HG03064 (cell line): ENCODE measurements around the gene GSN.

Experiments used
- ATAC-seq: cut with Tn5 transposase; IDR thresholded peaks from one replicate; pipeline ENCODE4 v1.9.1; 2021; ENCODE audit warnings: low read depth; ENCODE audit not compliant: unreplicated experiment

The GSN gene

GRCh38 chr9:121267689-121268597 is at the start of gene GSN:
GSN (plus strand) TSS chr9:121268162; CDS start chr9:121301972, 33,810 bp downstream.
- ATAC-seq: peak; percentile 79

DNA sequence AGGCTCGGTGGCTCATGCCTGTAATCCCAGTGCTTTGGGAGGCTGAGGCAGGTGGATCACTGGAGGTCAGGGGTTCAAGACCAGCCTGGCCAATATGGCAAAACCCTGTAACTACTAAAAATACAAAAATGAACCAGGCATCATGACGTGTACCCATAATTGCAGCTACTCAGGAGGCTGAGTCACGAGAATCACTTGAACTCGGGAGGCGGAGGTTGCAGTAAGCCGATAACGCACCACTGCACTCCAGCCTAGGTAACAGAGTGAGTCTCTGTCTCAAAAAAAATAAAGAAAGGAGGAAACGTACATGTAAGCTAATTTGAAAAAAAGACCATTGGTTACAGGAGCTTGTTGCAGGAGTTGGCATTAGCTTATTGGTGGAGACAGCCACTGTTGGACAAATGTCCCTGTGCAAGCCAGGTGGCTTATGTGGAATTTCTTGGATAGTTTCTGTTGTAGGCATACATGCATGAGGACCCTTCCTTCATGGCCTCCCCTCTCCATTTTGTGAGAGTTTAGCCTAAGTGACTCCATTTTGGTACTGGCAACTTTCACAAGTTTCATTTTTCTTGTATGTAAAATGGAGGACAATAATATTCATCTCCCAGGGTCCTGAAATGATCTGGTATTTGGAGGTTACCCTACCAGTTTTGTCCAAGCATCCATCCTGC is 49.5 kb upstream of the GSN start:
- ATAC-seq: no peak

DNA sequence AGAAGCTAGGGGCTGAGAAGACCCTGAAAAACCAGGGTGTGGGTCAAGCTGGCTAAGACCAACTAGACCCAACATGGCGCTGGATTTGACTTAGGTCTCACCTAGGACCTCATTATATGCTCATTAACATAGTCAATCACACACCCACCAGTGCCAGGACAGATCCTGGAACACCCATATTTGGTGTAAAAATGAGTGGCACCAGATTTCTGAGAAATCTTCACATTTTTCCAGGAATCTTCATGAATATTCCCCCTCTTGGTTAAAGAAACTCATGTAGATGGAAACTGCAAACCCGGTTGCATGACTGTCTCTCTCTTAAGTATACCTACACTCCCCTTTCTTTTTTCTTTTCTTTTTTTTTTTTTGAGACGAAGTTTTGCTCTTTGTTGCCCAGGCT is 48.4 kb upstream of the GSN start:
- no peak for ATAC-seq

DNA sequence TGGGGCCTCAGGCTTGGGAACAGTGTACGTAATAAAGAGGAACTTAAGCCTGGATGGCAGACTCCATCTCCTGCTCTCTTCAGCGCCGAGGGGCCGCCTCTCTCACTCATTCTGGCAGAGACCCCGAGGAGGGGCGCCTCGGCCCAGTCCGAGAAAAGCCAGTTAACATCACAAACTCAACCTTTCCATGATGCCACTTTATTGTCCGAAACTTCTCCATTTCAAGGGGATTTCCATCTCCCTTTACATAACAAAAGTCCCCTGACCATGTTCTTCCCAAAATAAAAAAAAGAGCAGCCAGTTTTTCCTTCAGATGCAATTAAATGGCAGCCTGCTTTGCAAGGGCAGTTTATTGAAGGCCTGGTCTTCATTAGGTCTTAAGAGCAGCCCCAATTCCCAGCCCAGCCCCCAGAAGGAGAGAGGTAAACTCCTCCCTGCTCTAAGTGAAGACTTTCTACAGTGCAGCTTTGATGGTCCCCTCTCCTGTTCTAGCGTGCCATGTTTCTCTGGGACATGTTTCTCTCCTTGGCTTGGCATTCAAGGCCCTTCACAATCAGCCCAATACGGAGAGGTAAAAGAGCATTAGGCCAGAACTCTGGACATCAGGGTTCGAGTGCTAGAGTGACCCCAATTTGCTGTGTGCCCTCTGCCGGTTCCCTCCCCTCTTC is 46.8 kb upstream of the GSN start:
- no peak for ATAC-seq

DNA sequence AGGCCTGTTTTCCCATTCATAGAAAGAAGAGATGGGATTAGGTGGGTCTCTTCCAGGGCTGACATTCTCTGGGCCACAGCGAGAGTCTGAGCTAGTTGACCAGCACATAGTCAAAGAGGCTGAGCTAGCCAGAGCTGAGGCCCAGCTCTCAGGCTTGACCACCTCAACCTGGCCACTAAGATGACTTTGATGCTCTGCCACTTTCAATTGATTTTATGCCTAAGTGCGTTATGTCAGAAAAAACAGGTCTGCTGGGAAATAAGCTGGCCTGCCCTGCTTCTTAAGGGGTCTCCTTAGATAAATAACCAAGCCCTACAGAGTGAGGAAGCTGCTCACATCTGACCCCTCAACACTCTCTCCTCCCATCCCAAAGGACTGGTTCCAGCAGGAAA is 46.3 kb upstream of the GSN start:
- ATAC-seq: no peak

DNA sequence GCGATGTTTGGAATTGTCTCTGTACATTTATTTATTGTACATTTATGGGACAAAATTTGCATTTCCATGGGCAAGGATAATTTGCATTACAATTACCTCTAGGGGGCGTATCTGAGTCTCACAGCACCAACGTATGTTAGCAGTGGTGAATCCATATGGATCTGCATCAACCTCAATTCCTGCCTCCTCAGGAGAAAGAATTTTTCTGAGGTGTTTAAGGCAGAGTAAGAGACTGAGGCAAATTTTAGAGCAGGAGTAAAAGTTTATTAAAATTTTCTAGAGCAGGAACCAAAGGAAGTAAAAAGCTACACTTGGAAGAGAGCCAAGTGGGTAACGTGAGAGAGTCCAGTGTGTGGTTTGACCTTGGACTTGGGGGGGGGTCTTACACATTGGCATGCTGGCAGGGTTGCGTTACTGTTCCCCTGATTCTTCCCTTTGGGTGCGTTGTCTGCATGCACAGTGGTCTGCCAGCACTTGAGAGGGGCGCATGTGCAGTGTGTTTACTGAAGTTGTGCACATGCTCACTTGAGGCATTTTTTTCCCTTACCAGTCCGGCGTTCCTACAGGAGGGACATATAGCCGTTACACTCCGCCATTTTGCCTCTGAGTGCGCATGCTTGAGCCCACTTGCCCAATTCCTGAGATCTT is 45.3 kb upstream of the GSN start:
- no peak for ATAC-seq

GRCh38 chr9:121225240-121225639 is 42.7 kb upstream of the GSN start:
- no peak for ATAC-seq

GRCh38 chr9:121226175-121226574 is 41.8 kb upstream of the GSN start:
- ATAC-seq: no peak

DNA sequence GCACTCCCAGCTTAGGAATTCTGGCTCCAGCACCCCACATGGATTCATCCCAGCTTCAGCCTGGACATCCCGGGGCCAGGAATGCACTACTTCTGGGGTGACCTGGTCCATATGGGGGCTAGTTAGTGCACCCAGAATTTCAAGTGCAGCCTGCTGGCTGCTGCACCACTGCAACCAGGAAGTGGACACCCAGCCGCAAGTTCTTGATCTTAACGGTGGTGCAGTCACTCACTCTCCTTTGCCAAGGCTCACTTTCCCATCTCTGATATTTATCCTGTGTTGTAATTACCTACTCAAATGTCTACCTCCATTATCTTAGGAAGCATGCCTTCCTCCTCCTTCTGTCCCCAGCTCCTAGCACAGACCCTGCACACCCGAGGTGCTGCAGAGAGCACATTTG is 40.1 kb upstream of the GSN start:
- ATAC-seq: no peak

DNA sequence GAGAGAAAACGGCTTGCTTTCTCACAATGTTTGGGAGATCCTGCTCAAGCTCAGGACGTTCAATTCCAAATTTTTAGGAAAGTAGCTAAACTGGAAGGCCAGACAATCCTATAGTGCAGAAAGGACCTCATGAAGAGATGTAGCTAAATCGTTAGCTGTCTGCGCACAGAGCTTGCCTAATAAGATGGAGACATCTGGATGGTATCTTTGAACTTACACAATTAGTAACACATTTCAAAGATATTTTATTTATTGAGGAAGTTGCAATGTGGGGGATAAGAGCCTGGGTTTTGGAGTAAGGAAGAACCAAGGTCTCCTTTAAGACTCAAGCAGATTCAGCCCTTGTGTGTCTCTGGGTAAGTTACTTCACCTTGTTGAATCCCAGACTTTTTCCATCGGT is 37.7 kb upstream of the GSN start:
- ATAC-seq: no peak

- no peak for ATAC-seq
These were observed 35.7 kb upstream of the GSN start for GRCh38 chr9:121232251-121232650.

DNA sequence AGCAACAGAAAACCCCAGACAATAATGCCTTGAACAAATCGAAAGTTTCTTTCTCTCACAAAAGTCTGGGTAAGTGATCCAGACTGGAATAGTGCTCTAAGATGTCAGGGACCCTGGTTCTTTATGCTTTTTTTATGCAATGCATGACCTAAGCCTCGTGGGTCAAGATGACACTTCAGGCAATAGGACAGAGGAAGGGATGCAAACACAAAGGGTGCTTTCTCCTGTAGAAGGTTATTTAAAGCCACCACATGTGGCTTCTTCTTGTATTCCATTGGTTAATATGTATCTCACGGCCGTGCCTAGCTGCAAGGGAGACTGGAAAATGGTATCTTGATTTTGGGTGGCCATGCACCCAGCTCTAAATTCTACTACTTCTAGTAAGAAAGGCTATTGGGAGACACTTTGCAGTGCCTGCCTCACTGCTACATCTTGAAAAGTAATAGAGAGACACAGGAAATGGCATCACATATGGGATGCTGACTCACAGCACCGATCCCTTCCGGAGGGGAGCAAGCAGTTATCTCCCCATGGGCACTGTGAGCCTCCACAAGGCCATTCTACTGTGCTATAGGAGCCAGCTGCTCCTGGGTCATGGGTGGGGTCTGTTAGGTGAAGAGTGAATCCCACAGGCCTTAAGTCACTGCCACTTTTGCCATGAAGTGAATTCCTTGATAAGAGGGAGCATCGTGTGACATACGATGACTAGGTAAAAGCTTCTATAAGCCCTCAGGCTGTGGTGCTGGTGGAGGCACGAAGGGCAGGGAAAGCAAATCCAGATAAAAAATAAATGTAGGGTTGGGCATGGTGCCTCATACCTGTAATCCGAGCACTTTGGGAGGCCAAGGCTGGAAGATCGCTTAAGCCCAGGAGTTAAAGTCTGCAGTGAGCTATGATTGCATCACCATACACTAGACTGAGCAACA is 33.8 kb upstream of the GSN start:
- ATAC-seq: no peak

- no peak for ATAC-seq
These were observed 33.2 kb upstream of the GSN start for GRCh38 chr9:121234832-121235161.

DNA sequence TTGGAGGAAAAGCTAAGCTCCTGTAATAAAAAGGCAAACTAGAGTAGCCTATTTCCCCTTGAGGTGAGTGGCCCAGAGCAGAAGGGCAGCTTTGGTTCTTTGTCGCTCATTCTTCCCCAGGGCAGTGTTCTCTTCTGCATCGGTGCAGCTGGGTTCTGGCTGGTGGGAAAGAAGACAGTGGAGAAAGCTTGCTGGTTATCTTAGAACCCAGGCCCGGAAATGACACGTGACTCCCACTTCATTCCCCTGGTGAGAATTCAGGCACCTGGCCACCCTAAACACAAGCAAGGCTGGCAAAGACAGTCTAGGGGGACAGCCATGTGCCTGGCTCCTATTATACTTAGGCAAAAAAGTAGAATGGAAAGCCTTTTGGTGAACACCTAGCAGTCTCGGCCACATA is 32.5 kb upstream of the GSN start:
- no peak for ATAC-seq

GRCh38 chr9:121237916-121238315 is 30.0 kb upstream of the GSN start:
- ATAC-seq: no peak

GRCh38 chr9:121239071-121239470 is 28.9 kb upstream of the GSN start:
- ATAC-seq: no peak

GRCh38 chr9:121239851-121240250 is 28.1 kb upstream of the GSN start:
- no peak for ATAC-seq

DNA sequence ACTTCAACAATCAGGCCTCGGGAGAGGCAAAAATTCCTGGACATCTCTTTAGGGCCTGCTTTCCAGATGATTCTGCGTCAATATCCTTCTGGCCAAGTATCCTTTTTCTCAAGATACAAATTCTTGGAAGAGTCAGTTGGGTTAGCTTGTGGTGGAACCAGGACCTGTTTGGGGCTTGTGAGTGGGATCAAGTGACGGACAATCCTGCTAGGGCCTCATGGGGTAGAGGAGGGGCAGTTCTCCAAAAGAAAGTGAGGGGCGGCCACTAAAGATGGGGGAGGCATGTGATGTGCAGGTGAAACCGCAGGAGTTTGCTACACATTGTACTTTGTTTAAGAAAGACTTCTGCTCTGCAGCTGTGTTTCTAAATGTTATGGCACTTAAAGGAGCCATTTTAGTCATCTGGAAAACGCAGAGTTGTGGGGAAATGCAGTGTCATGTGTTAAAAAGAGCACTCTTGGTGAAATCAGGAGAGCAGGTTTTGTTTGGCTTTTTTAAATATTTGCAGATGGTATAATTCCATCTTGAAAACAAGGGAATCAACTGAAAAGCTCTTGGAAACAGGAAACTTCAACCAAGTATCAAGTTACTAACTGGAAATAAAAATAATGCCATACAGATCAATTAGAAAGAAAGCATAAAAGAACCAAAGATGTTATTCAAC is 27.4 kb upstream of the GSN start:
- ATAC-seq: no peak

DNA sequence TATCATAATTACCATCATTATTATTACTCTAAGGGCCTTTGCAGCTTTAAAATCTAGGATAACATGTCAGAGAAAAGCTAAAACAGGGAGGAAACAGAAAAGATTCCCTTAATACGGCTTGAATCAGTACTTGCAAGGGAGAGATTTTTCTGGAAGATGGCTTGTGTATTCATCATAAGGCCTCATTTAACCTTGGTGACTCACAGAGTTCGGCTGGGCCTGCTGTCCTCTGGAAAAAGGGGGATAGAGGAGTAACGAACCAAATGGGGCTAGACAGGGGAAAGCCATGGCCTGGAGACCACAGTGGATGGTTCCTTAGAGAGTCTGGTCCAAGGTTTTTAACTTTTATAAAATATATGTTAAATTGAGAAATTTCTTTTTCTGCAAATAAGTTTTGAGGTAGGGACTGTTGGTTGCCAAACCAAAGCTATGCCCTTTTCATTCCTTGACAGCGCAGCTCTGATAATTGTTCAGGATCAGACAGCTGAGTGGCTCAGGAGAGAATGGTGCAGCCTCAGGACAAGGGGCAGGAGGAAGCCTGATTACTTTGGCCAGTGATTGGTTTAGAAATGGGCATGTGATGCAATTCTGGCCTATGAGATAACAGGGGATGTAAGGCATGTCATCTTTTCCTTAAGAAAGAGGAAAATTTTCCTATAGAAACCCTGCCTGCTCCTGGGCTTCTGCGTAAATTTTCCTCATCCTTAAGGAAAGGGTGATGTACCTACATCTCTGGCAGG is 25.6 kb upstream of the GSN start:
- no peak for ATAC-seq
